Measurements from ENCODE around the gene TGFBR2.

DNA sequence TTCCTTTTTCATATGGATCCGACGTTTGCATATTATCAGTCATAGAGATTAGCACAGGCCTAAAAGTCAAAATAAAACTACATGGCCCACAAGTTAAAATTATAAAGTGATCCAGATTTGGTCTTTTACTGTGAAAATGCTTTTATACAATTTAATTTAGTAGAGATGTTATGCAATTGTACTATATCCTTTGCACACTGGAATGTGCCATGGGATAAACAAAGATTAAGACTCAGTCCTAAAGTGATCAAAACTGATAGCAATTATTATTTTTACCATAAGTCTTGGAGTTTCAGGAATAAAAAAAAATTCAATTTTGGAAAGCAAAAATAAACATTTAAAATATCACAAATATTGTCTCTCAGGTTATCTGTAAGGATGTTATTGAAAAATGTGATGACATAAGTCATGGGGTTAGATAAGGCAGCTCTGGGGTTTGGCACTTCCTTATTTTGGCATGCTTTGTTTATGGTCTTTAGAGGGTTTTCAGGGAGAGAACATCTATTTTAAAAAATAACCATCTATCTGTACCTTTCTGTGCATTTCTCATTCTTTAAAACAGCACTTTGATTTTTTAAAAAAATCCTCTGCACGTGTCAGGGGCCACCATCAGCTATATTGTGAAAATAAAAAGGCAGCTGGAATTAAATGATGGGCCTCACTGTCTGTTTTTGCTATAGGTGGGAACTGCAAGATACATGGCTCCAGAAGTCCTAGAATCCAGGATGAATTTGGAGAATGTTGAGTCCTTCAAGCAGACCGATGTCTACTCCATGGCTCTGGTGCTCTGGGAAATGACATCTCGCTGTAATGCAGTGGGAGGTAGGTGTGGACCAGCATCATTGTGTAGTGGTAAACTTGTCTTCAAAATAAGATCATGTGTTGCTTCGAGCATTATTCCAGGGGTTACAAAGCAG lies 67.3 kb downstream of the TGFBR2 start:
- TF ChIP-seq POLR2A (IDR thresholded peaks at IDR 0.05; ENCODE audit: borderline replicate concordance, extremely low read depth, insufficient read depth, insufficient read length) (no peak), SP1 (IDR thresholded peaks at IDR 0.05; ENCODE audit: low read depth) (no peak), ZFX (IDR thresholded peaks at IDR 0.05) (no peak), TCF7L2 (IDR thresholded peaks at IDR 0.05; ENCODE audit: borderline replicate concordance, extremely low read depth, insufficient read depth, insufficient read length) (no peak), CBX3 (IDR thresholded peaks at IDR 0.05; ENCODE audit: low read depth) (no peak), JUND (IDR thresholded peaks at IDR 0.05) (no peak), SRF (IDR thresholded peaks at IDR 0.05; ENCODE audit: low read depth) (no peak), POLR2AphosphoS5 (IDR thresholded peaks at IDR 0.05; ENCODE audit: low read depth, low read length) (no peak)
- TF ChIP-seq, protein P1, sequence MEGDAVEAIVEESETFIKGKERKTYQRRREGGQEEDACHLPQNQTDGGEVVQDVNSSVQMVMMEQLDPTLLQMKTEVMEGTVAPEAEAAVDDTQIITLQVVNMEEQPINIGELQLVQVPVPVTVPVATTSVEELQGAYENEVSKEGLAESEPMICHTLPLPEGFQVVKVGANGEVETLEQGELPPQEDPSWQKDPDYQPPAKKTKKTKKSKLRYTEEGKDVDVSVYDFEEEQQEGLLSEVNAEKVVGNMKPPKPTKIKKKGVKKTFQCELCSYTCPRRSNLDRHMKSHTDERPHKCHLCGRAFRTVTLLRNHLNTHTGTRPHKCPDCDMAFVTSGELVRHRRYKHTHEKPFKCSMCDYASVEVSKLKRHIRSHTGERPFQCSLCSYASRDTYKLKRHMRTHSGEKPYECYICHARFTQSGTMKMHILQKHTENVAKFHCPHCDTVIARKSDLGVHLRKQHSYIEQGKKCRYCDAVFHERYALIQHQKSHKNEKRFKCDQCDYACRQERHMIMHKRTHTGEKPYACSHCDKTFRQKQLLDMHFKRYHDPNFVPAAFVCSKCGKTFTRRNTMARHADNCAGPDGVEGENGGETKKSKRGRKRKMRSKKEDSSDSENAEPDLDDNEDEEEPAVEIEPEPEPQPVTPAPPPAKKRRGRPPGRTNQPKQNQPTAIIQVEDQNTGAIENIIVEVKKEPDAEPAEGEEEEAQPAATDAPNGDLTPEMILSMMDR (IDR thresholded peaks at IDR 0.05 in 2 of 3, conservative IDR thresholded peaks at IDR 0.05 in 1 of 3; ENCODE audit: borderline replicate concordance in 1 of 3, insufficient read depth in 1 of 3, low read depth in 2 of 3, low read length in 2 of 3) = no peak
- TF ChIP-seq, protein P2, sequence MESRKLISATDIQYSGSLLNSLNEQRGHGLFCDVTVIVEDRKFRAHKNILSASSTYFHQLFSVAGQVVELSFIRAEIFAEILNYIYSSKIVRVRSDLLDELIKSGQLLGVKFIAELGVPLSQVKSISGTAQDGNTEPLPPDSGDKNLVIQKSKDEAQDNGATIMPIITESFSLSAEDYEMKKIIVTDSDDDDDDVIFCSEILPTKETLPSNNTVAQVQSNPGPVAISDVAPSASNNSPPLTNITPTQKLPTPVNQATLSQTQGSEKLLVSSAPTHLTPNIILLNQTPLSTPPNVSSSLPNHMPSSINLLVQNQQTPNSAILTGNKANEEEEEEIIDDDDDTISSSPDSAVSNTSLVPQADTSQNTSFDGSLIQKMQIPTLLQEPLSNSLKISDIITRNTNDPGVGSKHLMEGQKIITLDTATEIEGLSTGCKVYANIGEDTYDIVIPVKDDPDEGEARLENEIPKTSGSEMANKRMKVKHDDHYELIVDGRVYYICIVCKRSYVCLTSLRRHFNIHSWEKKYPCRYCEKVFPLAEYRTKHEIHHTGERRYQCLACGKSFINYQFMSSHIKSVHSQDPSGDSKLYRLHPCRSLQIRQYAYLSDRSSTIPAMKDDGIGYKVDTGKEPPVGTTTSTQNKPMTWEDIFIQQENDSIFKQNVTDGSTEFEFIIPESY (IDR thresholded peaks at IDR 0.05; ENCODE audit: extremely low read depth, insufficient replicate concordance, low read length) = no peak
- TF ChIP-seq, protein P3, sequence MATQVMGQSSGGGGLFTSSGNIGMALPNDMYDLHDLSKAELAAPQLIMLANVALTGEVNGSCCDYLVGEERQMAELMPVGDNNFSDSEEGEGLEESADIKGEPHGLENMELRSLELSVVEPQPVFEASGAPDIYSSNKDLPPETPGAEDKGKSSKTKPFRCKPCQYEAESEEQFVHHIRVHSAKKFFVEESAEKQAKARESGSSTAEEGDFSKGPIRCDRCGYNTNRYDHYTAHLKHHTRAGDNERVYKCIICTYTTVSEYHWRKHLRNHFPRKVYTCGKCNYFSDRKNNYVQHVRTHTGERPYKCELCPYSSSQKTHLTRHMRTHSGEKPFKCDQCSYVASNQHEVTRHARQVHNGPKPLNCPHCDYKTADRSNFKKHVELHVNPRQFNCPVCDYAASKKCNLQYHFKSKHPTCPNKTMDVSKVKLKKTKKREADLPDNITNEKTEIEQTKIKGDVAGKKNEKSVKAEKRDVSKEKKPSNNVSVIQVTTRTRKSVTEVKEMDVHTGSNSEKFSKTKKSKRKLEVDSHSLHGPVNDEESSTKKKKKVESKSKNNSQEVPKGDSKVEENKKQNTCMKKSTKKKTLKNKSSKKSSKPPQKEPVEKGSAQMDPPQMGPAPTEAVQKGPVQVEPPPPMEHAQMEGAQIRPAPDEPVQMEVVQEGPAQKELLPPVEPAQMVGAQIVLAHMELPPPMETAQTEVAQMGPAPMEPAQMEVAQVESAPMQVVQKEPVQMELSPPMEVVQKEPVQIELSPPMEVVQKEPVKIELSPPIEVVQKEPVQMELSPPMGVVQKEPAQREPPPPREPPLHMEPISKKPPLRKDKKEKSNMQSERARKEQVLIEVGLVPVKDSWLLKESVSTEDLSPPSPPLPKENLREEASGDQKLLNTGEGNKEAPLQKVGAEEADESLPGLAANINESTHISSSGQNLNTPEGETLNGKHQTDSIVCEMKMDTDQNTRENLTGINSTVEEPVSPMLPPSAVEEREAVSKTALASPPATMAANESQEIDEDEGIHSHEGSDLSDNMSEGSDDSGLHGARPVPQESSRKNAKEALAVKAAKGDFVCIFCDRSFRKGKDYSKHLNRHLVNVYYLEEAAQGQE (IDR thresholded peaks at IDR 0.05; ENCODE audit: low read depth) = no peak
- TF ChIP-seq, protein P4, sequence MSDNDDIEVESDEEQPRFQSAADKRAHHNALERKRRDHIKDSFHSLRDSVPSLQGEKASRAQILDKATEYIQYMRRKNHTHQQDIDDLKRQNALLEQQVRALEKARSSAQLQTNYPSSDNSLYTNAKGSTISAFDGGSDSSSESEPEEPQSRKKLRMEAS (IDR thresholded peaks at IDR 0.05) = no peak
